SHP77 (cell line): ENCODE data around the gene LRRC8A.
"Not testable (repeated sequence)": the region's sequence is repeated elsewhere in the genome, so short reads cannot be mapped to it uniquely, and the experiment has no call there.

ENCODE experiments used
- DNase-seq, 2 experiments: peaks; one replicate each; lab custom pipeline; 2025; lab: John Stamatoyannopoulos, UW

Gene LRRC8A

DNA sequence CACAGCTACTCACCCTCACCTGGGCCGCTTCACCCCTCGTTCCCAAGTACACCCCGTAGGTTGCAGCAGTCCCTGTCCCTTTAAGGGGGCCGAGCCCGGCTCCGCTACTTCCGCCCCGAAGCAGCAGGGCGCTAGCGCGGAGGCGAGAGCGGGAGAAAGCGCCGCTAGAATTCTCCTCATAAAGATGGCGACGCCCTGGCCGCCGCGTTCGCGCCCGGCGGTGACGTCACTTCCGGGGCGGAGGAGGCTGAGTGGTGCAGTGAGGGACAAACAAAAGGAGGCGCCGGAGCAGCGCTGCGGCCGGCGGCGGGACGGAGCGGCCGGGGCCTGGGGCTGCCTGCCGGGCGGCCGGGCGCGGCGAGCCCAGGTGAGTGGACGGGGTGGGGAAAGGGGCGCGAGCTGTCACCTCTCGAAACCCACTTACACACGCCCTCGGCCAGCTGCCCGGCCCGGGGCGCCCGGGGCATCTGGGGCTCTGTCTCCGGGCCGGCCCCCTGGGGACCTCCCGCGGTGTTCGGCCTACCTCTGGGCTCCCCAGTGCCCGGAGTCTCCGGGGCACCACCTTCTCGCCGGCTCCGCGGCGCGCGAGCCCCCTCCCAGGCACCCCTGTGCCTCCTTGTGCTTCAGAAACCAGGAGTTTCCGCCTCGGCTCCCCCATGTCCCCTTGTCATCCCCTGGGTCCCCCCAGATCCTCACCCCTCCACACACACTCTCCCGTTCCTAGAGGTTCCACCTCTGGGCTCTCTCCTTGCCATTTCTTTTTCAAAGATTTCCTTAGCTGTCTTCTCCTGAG lies at the start of gene LRRC8A, which contains the start of gene KYAT1:
LRRC8A (plus strand) TSS at position 250 of the 793 bp plus-strand sequence. CDS start 25,032 bp downstream, outside the sequence.
KYAT1 (minus strand) TSS at position 67 of the 793 bp plus-strand sequence. CDS start 36,545 bp downstream, outside the sequence.
- DNase-seq: peak; percentile 95

DNA sequence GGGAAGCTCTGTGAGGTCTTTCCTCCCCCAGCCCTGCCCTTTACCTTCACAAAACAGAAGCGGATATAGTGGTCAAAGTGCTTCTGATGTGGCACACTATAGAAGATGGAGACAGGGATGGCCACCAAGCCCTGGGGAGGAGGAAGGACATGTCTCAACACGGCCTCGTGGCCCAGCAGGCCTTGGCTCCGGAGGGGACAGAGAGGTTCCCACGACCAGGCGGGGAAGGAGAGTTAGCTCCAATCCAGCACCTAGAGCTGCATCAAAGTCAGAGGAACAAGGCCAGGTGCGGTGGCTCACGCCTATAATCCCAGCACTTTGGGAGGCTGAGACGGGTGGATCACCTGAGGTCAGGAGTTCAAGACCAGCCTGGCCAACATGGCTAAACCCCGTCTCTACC lies 48.2 kb upstream of the LRRC8A start:
- DNase-seq: no peak

DNA sequence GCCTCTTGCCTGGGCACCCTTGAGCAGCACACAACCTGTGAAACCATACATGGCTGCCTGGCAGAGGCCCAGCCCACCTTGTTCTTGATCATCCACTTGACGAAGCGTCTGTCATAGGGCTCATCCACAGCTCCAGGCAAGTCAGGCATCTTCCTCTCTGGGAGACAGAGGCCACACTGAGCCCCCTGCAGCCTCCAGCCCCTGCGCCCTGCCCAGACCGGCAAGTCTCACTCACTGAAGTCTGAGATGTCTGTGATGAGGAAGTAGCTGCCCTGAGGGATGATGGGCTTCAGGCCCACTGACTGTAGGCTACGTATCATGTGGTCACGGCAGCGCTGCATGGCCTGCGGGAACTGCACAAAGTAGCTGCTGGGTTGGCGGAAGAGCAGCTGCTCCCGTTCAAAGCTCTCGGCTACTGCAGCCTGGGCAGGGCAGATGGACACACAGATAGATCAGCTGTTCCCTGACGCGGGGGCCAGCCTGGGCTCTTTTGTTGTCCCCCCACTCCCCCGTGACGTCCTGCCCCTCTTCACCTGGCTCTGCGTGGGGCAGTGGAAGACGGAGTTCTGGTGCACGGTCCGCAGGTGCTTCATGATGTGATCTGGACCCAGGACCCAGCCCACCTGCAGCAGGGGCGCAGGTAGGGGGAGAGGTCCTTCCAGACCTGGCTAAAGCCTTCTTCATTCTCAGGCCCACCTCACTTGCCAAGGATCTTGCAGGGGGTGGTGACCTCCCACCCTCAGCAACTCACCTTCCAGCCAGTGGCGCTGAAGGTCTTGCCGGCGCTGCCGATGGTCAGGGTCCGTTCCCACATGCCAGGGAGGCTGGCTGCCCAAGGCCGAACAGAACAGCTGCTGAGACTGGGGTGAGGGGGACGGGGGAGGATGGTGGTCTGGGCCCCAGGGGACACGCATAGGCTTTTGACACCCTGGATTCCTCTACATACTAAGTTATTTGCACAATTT lies 46.4 kb upstream of the LRRC8A start:
- no peak for DNase-seq

DNA sequence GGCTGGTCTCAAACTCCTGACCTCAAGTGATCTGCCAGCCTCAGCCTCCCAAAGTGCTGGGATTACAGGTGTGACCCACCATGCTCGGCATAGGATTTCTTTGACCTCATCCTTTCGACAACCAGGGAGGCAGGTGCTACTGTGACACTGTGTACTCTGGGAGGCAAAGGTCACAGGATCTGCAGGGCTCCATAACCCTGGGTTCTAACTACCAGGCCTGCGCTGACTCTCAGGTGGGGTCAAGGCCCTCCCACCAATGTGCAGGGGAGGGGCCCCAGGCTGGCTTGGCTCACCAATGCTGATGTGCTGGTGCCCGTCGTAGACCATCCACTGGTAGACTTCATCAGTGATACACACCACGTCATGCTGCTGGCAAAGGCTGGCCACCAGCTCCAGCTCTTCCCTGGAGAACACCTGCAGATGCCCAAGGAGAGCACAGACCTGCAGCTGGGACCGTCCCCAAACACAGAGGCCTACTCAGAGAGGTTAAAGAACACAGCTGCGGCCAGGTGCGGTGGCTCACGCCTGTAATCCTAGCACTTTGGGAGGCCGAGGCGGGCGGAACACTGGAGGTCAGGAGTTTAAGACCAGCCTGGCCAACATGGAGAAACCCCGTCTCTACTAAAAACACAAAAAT lies 45.3 kb upstream of the LRRC8A start:
- no peak for DNase-seq

DNA sequence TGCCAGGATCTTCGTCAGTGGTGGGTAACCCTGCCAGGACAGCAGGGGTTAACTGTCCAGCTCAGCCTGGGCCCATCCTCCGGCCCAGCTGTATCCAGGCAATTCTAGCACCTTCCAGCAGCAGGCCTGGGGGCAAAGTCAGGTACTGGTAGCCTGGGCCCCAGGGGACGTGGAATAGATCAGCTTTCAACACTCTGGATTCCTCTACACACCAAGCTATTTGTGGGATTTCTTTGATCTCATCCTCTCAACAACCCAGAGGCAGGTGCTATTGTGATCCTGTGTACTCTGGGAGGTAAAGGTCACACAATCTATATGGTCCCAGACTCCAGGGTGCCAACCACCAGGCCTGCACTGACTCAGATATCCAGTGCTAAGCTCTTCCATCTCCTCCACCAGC lies 43.6 kb upstream of the LRRC8A start:
- DNase-seq: no peak

DNA sequence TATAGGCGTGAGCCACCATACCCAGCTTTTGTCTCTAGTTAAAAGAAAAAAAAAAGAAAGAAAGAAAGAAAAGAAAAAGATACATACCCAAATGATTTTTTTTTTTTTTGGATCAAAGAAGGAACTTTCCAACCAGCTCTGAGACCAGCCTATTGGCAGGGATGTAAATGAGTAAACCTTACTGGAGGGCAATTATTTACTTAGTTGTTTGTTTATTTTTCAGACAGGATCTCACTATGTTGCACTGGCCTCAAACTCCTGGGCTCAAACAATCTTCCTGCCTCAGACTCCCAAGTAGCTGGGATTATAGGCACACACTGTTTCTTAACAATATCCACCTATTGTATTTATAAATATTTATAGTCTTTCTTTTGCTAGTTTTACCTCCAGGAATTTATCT lies 41.4 kb upstream of the LRRC8A start:
- DNase-seq: no peak

DNA sequence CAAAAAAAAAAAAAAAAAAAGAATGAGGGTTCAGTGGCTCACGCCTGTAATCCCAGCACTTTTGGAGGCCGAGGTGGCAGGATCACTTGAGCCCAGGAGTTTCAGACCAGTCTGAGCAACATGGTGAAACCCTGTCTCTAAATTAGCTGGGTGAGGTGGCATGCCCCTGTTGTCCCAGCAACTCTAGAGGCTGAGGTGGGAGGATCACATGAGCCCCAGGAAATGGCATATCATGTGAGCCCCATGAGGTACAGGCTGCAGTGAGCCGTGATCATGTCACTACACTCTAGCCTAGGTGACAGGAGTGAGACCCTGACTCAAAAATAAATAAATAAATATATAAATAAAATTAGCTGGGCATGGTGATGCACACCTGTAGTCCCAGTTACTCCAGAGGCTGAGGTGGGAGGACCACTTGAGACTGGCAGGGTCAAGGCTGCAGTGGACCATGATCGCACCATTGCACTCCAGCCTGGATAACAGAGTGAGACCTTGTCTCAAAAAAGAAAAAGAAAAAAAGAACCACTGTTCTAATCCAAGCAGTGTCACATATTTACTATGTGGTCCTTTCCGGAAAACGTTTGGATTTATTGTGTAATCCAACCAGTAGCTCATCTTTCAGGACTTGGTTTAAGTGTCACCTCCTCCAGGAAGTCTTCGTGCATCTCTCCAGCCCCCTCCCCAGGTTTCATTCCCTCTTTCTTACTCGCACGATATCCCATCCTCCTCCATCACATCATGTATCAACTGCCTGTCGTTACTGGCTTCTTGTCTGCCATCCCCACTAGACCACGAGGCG lies 40.0 kb upstream of the LRRC8A start:
- DNase-seq: no peak

DNA sequence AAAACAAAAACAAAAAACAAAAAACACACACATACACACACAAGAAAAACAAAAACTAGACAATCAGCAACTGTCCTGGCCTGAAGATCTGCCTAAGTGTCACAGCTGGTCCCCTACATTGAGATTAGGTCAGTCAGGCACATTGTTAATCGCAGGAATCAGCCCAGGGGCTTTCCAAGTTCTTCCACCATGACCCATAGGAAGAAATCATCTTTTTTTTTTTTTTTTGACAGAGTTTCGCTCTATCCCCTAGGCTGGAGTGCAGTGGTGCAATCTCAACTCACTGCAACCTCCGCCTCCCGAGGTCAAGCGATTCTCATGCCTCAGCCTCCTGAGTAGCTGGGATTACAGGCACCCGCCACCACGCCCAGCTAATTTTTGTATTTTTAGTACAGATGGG lies 38.8 kb upstream of the LRRC8A start:
- DNase-seq: not testable (repeated sequence)

DNA sequence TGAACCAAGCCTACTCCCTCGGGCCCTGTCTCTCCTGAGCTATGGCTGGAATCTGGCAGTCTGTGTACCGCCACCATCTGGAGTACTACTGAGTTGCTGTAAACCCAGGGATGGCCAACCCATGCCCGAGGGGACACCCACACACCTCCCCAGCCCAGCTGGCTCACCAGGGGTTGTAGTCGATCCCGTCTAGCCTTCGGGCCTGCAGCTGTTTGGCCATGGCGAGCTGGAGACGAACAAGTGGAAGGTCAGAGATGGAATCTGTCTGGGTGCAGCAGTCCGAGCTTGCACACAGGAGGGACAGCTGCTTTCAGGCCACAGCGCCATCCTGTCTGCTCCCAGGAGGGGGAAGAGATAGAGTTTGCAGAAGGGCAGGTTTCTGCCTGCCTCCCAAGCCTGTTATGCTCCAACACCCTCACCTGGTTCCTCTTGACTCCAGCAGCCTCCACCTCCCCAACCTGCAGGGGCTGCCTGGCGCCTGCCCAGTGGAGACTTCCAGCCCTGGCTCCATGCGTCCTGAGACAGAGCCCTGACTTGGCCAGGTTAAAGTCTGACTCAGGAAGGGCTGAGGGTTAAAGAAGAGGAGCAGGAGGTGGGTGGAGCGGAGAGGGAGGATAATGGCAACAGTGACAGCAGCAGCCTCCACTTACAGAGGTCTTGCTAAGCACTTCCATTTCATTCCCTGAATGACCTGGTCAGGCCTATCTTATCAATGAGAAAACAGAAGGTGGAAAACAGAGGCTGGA lies 36.6 kb upstream of the LRRC8A start:
- peak; percentile 61 to 83 for DNase-seq

DNA sequence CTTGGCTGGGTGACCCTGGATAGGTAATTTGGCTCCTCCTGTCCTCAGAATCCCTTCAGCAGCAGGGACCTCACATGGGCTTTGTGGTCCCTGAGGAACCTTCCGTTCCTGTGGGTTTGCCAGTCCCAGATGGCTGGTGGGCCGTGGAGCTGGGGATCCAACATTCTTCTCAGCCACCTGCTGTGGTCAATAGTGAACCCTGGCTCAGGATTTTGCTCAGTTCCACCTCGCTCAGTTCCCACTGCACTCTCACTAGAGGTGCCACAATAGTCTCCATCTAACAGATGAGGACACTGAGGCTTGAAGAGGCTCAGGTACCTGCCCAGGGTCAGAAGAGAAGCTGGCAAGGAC lies 35.3 kb upstream of the LRRC8A start:
- DNase-seq: no peak

DNA sequence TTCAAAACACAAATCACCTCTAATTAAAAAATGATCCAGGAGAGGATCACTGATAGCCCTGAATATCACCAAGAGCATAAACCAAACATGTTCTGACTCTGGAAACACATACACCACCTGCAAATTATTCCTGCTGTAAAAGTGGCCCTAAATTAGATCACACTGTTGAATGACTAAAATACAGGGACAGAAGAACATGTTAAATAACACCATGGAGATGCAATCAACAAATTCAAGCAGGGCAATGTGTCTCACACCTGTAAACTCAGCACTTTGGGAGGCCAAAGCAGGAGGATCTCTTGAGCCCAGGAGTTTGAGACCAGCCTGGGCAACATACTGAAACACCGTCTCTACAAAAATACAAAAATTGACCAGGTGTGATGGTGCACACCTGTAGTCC lies 34.1 kb upstream of the LRRC8A start:
- DNase-seq: no peak

DNA sequence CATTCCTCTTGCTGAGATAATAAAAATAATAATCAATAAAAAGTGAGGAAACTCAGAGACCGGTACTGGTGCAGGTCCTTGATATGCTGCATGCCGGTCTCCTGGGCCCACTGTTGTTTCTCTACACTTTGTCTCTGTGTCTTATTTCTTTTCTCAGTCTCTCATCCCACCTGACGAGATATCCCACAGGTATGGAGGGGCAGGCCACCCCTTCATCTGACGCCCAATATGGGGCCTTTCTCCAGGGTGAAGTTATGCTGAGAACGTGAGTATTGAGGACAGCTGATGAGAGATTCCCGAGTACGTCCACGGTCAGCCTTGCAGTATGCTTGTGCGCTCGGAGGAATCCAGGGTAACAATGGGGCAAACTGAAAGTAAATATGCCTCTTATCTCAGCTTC lies 30.9 kb upstream of the LRRC8A start:
- not testable (repeated sequence) for DNase-seq

DNA sequence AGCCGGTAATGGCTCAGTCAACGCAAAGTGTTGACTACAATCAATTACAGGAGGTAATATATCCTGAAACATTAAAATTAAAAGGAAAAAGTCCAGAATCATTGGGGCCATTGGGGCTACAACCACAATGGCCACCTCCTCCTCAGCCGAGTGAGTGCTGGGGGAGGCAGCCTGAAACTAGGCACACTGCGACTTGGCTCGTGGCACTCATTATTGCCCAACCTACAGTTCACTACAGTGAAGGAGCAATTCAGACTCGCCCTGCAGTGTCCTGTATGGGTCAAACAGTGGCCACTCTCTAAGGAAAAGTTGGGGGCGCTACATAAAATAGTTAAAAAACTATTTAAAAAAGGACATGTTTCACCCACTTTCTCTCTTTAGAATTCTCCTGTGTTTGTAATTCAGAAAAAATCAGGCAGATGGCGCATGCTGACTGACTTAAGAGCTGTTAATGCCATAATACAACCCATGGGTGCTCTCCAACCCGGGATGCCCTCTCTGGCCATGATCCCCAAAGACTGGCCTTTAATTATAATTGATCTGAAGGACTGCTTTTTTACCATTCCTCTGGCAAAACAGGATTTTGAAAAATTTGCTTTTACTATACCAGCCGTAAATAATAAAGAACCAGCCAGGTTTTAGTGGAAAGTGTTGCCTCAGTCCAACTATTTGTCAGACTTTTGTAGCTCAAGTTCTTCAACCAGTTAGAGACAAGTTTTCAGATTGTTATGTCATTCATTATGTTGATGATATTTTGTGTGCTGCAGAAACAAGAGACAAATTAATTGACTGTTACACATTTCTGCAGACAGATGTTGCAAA lies 29.9 kb upstream of the LRRC8A start:
- peak; percentile 18 to 19 for DNase-seq

DNA sequence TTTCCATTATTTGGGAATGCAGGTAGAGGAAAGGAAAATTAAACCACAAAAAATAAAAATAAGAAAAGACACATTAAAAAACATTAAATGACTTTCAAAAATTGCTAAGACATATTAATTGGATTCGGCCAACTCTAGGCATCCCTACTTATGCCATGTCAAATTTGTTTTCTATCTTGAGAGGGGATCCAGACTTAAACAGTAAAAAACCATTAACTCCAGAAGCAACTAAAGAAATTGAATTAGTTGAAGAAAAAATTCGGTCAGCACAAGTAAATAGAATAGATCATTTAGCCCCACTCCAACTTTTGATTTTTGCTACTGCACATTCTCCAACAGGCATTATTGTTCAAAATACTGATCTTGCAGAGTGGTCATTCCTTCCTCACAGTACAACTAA lies 29.3 kb upstream of the LRRC8A start:
- not testable (repeated sequence) for DNase-seq

DNA sequence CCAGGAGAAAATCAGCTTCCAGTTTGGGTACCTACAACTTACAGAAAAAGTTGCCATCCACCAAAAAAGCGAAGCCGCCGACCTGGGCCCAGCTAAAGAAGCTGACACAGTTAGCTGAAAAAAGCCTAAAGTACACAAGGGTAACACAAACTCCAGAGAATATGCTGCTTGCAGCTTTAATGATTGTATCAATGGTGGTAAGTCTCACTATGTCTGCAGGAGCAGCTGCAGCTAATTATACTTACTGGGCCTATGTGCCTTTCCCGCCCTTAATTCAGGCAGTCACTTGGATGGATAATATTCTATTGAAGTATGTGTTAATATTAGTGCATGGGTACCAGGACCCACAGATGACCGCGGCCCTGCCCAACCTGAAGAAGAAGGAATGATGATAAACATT lies 27.5 kb upstream of the LRRC8A start:
- not testable (repeated sequence) for DNase-seq

DNA sequence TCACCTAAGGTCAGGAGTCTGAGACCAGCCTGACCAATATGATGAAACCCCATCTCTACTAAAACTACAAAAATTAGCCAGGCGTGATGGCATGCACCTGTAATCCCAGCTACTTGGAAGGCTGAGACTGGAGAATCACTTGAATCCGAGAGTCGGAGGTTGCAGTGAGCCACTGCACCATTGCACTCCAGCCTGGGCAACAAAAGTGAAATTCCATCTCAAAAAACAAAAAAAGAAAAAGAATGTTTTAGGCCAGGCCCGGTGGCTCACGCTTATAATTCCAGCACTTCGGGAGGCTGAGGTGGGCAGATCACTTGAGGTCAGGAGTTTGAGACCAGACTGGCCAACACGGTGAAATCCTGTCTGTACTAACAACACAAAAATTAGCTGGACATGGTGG lies 23.5 kb upstream of the LRRC8A start:
- not testable (repeated sequence) for DNase-seq

DNA sequence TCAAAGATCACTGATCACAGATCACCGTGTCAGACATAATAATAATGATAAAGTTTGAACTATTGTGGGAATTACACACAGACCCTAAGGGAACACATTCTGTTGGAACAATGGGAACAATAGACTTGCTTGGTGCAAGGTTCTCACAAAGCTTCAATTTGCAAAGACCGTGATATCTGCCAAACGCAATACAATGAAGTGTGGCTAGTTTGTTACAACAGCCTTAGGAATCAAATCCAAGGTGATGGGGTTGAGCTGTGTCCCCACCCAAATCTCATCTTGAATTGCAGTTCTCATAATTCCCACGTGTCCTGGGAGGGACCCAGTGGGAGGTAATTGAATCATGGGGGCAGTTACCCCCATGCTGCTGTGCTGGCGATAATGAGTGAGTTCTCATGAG lies 21.0 kb upstream of the LRRC8A start:
- no peak for DNase-seq

DNA sequence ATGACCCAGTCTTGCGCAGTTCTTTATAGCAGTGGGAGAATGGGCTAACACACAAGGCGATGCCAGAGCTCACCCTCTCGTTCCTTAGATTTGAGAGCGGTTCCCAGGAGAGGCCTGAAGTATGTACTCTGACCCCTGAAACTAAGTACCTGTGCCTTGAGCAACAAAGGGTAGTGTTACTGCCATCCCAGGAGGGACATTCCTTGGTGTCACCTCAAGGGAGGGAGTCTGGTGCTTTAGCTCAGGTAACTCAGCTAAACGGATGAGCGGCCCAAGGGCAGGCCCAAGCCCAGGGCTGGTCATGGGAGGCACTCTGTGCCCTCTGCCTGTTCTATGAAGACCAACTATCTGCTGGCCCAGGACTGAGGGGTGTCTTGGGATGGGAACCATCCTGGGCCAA lies 20.4 kb upstream of the LRRC8A start:
- no peak for DNase-seq

DNA sequence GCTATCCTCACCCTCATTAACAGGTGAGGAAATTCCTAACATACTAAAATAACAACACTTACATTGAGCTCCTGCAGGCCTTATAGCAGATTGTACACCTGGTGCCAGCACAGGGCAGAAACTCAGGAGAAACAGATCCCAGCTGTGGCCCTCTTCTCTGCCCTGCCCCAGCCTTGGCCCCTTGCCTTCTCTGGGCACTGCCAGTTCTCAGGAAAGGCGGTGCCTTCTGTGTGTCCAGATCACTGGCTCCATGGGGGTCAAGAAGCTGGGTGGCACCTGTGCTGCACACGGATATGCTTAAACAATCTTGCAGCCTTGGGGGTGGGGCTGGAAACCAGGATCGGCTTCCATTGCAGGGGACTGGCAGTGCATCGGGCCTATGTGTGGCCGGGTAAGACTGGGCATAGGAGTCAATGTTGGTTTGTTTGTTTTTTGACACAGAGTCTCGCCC lies 19.5 kb upstream of the LRRC8A start:
- DNase-seq: no peak

DNA sequence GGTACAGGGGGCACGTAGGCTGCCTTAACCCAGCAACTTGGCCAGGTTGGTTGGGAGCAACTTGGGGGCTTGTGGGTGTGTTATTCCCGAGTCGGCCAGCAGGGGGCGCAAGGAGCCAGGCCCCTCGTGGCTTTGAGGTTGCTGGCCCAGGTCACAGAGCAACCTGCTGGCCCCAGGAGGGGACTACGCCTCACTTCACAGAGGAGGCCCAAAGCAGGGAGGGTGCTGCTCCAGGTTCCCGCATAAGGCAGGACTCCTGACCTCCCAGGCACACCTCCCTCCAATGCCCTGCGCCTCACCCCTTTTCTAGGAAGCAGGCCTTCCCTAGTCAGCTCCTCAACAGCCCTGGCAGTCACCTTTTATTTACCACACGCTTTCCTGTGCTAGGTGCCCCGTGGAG lies 18.3 kb upstream of the LRRC8A start:
- peak; percentile 44 to 71 for DNase-seq
